Peyer's patch (tissue), 4 donors: ENCODE results near the gene CEP68. TPM values are rescaled to one million over a fixed set of nuclear protein-coding genes. Genes with fewer than 3 reads are reported as not detected.

Source experiments
- DNase-seq, 3 donors: peaks; one replicate each; pipeline ENCODE4 v3.0.0-alpha.2; 2017 to 2019
- H3K27ac ChIP-seq, 4 donors: fragments of 200-600 bp; sonication (generic); one replicate each; pipeline ENCODE4 v1.5.1; 2016 to 2019
- H3K27me3 ChIP-seq, 2 donors: fragments of 200-600 bp; sonication (generic); one replicate each; pipeline ENCODE4 v1.5.1; 2019
- H3K36me3 ChIP-seq, 3 donors: fragments of 200-600 bp; sonication (generic); one replicate each; pipeline ENCODE4 v1.5.1; 2016 to 2019
- H3K4me1 ChIP-seq, 4 donors: fragments of 200-600 bp; sonication (generic); one replicate each; pipeline ENCODE4 v1.5.1; 2016 to 2019
- H3K4me3 ChIP-seq, 4 donors: fragments of 200-600 bp; sonication (generic); 1 replicate in 3 of 4; 2 replicates in 1 of 4; pipeline ENCODE4 v1.5.1; 2016 to 2019; ENCODE audit warnings: mild to moderate bottlenecking in 1 of 4
- H3K9me3 ChIP-seq, 4 donors: fragments of 200-600 bp; sonication (generic); one replicate each; pipeline ENCODE4 v1.5.1; 2016 to 2019; ENCODE audit warnings: mild to moderate bottlenecking in 1 of 4
- POLR2A ChIP-seq, 2 donors: fragments of 450-650 bp; IDR thresholded peaks; one replicate each; pipeline ENCODE4 v1.5.1; 2017; ENCODE audit warnings: antibody characterized with exemption in 2 of 2, mild to moderate bottlenecking in 2 of 2, moderate library complexity in 2 of 2
- total RNA-seq, 4 donors: library from RNA; depleted of rRNA; stranded (reverse); fragments of >200 nt; gene quantifications; one replicate each; pipeline ENCODE4 v1.1.0, GENCODE V29; 2016
- TF ChIP-seq, protein P1 (sequence below), 6 experiments: fragments of 450-650 bp in 4 of 6; fragments of 200-600 bp in 2 of 6; sonication (generic) in 1 of 6; IDR thresholded peaks; one replicate each; pipeline ENCODE4 v1.5.1; 2017 to 2019; ENCODE audit warnings: antibody characterized with exemption in 6 of 6, mild to moderate bottlenecking in 3 of 6, moderate library complexity in 1 of 6

Gene CEP68
- total RNA-seq, 4 donors from 2014 or later = 5.4 to 18.2 (median 14.7) TPM

- H3K27me3 ChIP-seq = no peaks in the 10 kb centered on the region
- no peaks in the 10 kb centered on the region for H3K9me3 ChIP-seq
- peaks cover 0 to 20% (median 19%) of the 10 kb centered on the region in 4 donors for H3K4me1 ChIP-seq
- peak overlapping the region in 2 of 4 donors; percentile 24 to 48 for H3K27ac ChIP-seq
- H3K36me3 ChIP-seq = peaks cover 0 to 5% (median 0%) of the 10 kb centered on the region in 3 donors
- TF ChIP-seq, protein P1, sequence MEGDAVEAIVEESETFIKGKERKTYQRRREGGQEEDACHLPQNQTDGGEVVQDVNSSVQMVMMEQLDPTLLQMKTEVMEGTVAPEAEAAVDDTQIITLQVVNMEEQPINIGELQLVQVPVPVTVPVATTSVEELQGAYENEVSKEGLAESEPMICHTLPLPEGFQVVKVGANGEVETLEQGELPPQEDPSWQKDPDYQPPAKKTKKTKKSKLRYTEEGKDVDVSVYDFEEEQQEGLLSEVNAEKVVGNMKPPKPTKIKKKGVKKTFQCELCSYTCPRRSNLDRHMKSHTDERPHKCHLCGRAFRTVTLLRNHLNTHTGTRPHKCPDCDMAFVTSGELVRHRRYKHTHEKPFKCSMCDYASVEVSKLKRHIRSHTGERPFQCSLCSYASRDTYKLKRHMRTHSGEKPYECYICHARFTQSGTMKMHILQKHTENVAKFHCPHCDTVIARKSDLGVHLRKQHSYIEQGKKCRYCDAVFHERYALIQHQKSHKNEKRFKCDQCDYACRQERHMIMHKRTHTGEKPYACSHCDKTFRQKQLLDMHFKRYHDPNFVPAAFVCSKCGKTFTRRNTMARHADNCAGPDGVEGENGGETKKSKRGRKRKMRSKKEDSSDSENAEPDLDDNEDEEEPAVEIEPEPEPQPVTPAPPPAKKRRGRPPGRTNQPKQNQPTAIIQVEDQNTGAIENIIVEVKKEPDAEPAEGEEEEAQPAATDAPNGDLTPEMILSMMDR (IDR thresholded peaks at IDR 0.05) = no peak
- no peak for TF ChIP-seq POLR2A (IDR thresholded peaks at IDR 0.05)
- no peak overlapping the region for H3K4me3 ChIP-seq
- peak in 2 of 3 donors; percentile 55 to 59 for DNase-seq
Observed at GRCh38 chr2:65026704-65027464, 29.3 kb upstream of the CEP68 start.

DNA sequence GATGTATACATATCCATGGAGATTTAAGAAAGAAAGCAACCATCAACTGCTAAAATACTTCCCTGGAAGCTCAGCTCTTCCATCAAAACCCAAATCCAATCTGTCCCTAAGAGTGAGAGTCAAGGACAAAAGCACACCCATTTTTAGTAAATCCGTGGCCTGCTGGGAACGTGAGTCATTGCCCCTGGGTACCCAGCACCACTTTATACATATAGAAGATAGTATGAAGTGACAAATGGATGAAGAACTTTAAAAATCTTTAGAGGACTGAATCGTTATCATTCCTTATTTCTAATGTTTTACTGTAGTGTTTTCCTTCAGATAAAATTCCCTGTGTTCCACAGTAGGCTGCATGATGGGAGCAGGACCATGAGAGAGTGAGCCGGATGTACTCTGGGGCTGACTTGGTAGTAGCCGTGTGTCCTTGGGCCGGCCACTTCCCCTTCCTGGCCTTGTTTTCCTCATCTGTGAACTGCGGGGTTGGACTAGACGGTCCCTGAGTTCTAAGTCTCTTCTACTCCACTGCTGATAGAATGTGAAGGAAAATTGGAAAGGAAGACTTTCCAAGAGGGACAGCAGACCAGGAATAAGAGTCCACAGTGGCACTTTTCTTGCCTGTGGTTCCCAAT lies 28.5 kb upstream of the CEP68 start:
- Histone ChIP-seq H3K4me1 (peaks cover 0 to 28% (median 24%) of the 10 kb centered on the region in 4 donors), H3K27ac (peak overlapping the region in 1 of 4 donors; percentile 57)
- TF ChIP-seq POLR2A (IDR thresholded peaks at IDR 0.05) = no peak
- TF ChIP-seq, protein P1 (IDR thresholded peaks at IDR 0.05) = no peak

GRCh38 chr2:65030476-65031332 lies 25.5 kb upstream of the CEP68 start:
- Histone ChIP-seq H3K36me3 (no peaks in the 10 kb centered on the region), H3K27ac (peak overlapping the region; percentile 23 to 76 (median 53)), H3K4me1 (peaks cover 0 to 28% (median 23%) of the 10 kb centered on the region in 4 donors), H3K9me3 (no peaks in the 10 kb centered on the region), H3K27me3 (no peaks in the 10 kb centered on the region), H3K4me3 (peak overlapping the region in 2 of 4 donors; percentile 6 to 27)
- peak in 1 of 3 donors; percentile 57 for DNase-seq
- TF ChIP-seq, protein P1 (IDR thresholded peaks at IDR 0.05) = no peak
- no peak for TF ChIP-seq POLR2A (IDR thresholded peaks at IDR 0.05)

More for the DNA sequence above, 28.5 kb upstream of the CEP68 start:
- Histone ChIP-seq H3K4me3 (no peak overlapping the region), H3K36me3 (peaks cover 0 to 5% (median 0%) of the 10 kb centered on the region in 3 donors), H3K27me3 (no peaks in the 10 kb centered on the region), H3K9me3 (no peaks in the 10 kb centered on the region)
- DNase-seq = peak in 1 of 3 donors; percentile 39

DNA sequence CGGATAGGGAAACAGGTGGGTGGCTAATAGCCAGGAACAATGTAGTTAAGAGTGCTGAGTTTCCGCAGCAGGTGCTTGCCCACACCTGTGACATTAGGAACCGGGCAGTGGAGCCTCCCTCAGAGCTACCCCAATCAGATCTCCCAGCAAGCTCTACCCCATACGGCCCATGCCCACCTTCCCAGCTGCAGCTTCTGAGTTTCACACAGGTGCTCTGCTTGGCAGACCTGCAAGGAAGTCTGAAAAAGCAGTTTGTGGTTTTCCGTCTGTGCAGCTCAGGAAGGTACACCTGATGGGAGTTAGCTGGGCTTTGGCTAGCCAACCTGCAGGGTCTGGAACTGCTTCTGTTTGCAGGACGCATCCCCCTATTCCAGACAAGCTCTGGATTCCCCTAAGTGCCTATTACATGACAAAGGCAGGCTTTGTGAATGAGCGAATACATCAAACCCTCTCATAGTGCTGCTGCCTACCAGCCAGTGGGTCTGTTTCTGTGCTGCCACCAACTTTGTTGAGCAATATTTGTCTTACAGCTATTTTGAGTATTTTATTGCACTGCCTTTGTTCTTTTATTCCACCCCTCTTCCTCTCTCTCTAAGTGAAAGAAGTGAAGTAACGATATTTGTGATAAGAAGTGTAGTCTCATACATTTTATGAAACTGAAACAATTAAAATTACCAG lies 24.7 kb upstream of the CEP68 start:
- peak in 2 of 3 donors; percentile 78 to 82 for DNase-seq
- Histone ChIP-seq H3K27me3 (no peaks in the 10 kb centered on the region), H3K36me3 (no peaks in the 10 kb centered on the region), H3K4me1 (peaks cover 0 to 23% (median 17%) of the 10 kb centered on the region in 4 donors), H3K9me3 (no peaks in the 10 kb centered on the region), H3K4me3 (peak overlapping the region; percentile 5 to 22 (median 14)), H3K27ac (peak overlapping the region; percentile 23 to 76 (median 58))
- TF ChIP-seq POLR2A (IDR thresholded peaks at IDR 0.05) = no peak
- TF ChIP-seq, protein P1 (IDR thresholded peaks at IDR 0.05) = no peak
